PC-9 (cell line): ENCODE measurements around the gene PCP2.

Experiments used
- CTCF ChIP-seq: fragments of 200-600 bp; sonication (generic); conservative IDR thresholded peaks from 2 replicates; pipeline ENCODE4 v1.6.1; 2017; ENCODE audit warnings: mixed run types, antibody characterized with exemption, mild to moderate bottlenecking, moderate library complexity
- EZH2 ChIP-seq: fragments of 200-600 bp; sonication (generic); IDR thresholded peaks from 2 replicates; pipeline ENCODE4 v1.8.0; 2017; ENCODE audit warnings: antibody characterized with exemption, low read depth

GRCh38 chr19:7672522-7672921 is 39.0 kb upstream of the PCP2 start:
- no peak for TF ChIP-seq CTCF
- TF ChIP-seq EZH2, result no peak
